MM.1S (cell line): Measurements from ENCODE around the gene GPX8.

ENCODE experiments used
- DNase-seq: peaks from one replicate; pipeline ENCODE4 v3.0.0-alpha.2; 2015
- H2AFZ ChIP-seq: fragments of 300-600 bp; sonication (generic); 2 replicates; pipeline ENCODE4 v1.6.0; 2016; ENCODE audit warnings: antibody characterized with exemption, low read length
- H3F3A ChIP-seq: fragments of 300-600 bp; sonication (generic); 2 replicates; pipeline ENCODE4 v1.6.1; 2016; ENCODE audit warnings: mild to moderate bottlenecking, antibody characterized with exemption, low read length, moderate library complexity, mixed read lengths; ENCODE audit not compliant: insufficient read depth
- H3K27ac ChIP-seq: fragments of 300-600 bp; sonication (generic); 2 replicates; pipeline ENCODE4 v1.5.1; 2016; ENCODE audit warnings: mild to moderate bottlenecking, low read length
- H3K27me3 ChIP-seq: fragments of 300-600 bp; sonication (generic); replicated peaks from 2 replicates; pipeline ENCODE4 v1.6.0; 2016; ENCODE audit warnings: low read length; ENCODE audit not compliant: insufficient read depth
- H3K36me3 ChIP-seq: fragments of 300-600 bp; sonication (generic); replicated peaks from 2 replicates; pipeline ENCODE4 v1.6.1; 2016; ENCODE audit warnings: mild to moderate bottlenecking, low read length, mixed read lengths; ENCODE audit not compliant: insufficient read depth
- H3K4me1 ChIP-seq: fragments of 300-600 bp; sonication (generic); 2 replicates; pipeline ENCODE4 v1.6.1; 2016; ENCODE audit warnings: low read length, mixed read lengths
- H3K4me2 ChIP-seq: fragments of 300-600 bp; sonication (generic); 2 replicates; pipeline ENCODE4 v1.6.0; 2016; ENCODE audit warnings: low read depth, low read length
- H3K4me3 ChIP-seq: fragments of 300-600 bp; sonication (generic); 2 replicates; pipeline ENCODE4 v1.5.1; 2016; ENCODE audit warnings: low read length, mixed read lengths
- H3K79me2 ChIP-seq: fragments of 300-600 bp; sonication (generic); 2 replicates; pipeline ENCODE4 v1.6.1; 2016; ENCODE audit warnings: mixed run types, low read length, mixed read lengths
- H3K9ac ChIP-seq: fragments of 300-600 bp; sonication (generic); 2 replicates; pipeline ENCODE4 v1.6.1; 2016; ENCODE audit warnings: low read length, mixed read lengths
- H3K9me2 ChIP-seq: fragments of 300-600 bp; sonication (generic); replicated peaks from 2 replicates; pipeline ENCODE4 v1.6.1; 2016; ENCODE audit warnings: mild to moderate bottlenecking, low read length, mixed read lengths; ENCODE audit not compliant: insufficient read depth
- H3K9me3 ChIP-seq: fragments of 300-600 bp; sonication (generic); replicated peaks from 2 replicates; pipeline ENCODE4 v1.6.1; 2016; ENCODE audit warnings: mild to moderate bottlenecking, low read length, mixed read lengths; ENCODE audit not compliant: insufficient read depth
- H4K20me1 ChIP-seq: fragments of 300-600 bp; sonication (generic); 2 replicates; pipeline ENCODE4 v1.6.1; 2016; ENCODE audit warnings: mild to moderate bottlenecking, low read length, moderate library complexity, mixed read lengths; ENCODE audit not compliant: insufficient read depth
- EZH2 ChIP-seq: fragments of 300-600 bp; sonication (generic); optimal IDR thresholded peaks from 2 replicates; pipeline ENCODE3; 2017; ENCODE audit warnings: low read depth, mild to moderate bottlenecking, antibody characterized with exemption, low read length, mixed read lengths
- EZH2phosphoT487 ChIP-seq: fragments of 300-600 bp; sonication (generic); IDR thresholded peaks from 2 replicates; pipeline ENCODE4 v1.6.1; 2018; ENCODE audit warnings: antibody characterized with exemption, low read length
- TF ChIP-seq, protein P1 (sequence below): fragments of 300-600 bp; sonication (generic); IDR thresholded peaks from 2 replicates; pipeline ENCODE4 v1.5.1; 2016; ENCODE audit warnings: antibody characterized with exemption, low read length, mixed read lengths

Gene GPX8

DNA sequence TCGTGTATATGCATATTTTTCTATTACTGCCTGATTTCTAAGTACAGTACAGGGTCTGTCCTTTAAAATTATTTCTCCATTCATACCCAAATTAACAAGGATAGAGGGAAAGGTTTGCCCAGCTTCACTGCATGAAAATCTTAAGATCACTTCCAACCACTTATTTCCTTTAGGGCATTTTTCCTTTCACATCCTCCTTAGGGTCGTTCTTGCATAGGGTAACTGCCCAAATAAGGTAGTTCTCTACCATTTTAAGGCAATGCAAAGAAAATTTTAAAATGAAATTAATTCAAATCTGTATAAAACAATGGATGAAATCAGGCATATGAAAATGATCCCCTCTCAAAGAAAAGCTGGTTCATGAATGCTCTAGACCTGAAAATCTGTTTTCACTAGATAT is 17.1 kb downstream of the GPX8 start:
- no peaks in the 10 kb centered on the region for H3K79me2 ChIP-seq
- DNase-seq, result no peak
- H3F3A ChIP-seq, result peaks cover 15% of the 10 kb centered on the region; the same call in 1 of the 2 replicates
- no peaks in the 10 kb centered on the region for H3K9me3 ChIP-seq
- no peak overlapping the region for H3K9ac ChIP-seq
- H3K4me1 ChIP-seq, result peaks cover 16% of the 10 kb centered on the region
- H3K27ac ChIP-seq, result no peak overlapping the region
- TF ChIP-seq, protein P1, sequence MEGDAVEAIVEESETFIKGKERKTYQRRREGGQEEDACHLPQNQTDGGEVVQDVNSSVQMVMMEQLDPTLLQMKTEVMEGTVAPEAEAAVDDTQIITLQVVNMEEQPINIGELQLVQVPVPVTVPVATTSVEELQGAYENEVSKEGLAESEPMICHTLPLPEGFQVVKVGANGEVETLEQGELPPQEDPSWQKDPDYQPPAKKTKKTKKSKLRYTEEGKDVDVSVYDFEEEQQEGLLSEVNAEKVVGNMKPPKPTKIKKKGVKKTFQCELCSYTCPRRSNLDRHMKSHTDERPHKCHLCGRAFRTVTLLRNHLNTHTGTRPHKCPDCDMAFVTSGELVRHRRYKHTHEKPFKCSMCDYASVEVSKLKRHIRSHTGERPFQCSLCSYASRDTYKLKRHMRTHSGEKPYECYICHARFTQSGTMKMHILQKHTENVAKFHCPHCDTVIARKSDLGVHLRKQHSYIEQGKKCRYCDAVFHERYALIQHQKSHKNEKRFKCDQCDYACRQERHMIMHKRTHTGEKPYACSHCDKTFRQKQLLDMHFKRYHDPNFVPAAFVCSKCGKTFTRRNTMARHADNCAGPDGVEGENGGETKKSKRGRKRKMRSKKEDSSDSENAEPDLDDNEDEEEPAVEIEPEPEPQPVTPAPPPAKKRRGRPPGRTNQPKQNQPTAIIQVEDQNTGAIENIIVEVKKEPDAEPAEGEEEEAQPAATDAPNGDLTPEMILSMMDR, result no peak
- no peak for TF ChIP-seq EZH2
- TF ChIP-seq EZH2phosphoT487, result no peak
- H2AFZ ChIP-seq, result peak overlapping the region; percentile 69; the same call in 1 of the 2 replicates
- H3K4me3 ChIP-seq, result peak overlapping the region; percentile 62; the same call in 1 of the 2 replicates
- H3K9me2 ChIP-seq, result no peaks in the 10 kb centered on the region
- H3K4me2 ChIP-seq, result peak overlapping the region; percentile 78
- no peaks in the 10 kb centered on the region for H3K36me3 ChIP-seq
- H4K20me1 ChIP-seq, result no peaks in the 10 kb centered on the region
- H3K27me3 ChIP-seq, result peaks cover 11% of the 10 kb centered on the region

DNA sequence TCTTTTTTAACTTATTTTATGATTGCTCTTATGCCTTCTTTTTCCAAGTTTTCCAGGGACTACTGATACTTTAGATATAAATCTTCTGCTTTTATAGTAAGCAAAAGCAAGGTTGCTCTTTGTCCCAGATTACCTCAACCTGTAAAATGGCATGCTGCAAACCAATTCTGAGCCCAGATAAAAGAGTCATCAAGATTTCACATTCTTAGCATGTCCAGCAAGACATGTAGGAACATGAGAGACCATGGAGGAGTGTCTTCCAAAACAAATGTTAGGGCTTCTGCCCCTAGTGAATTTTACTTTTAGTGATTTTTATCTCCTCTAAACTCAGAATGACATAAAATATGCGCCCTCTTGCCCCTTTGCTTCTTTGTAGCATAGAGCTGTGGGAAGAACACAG is 20.0 kb downstream of the GPX8 start:
- Histone ChIP-seq H3K27me3 (peaks cover 9% of the 10 kb centered on the region), H3K9me3 (no peaks in the 10 kb centered on the region), H4K20me1 (no peaks in the 10 kb centered on the region), H3K9ac (no peak overlapping the region), H3K4me1 (peaks cover 5% of the 10 kb centered on the region; the same call in 1 of the 2 replicates), H3K79me2 (no peaks in the 10 kb centered on the region), H3F3A (0 out of 2 replicates have a peak, but pooled peaks cover 8% of the 10 kb centered on the region), H3K9me2 (no peaks in the 10 kb centered on the region), H3K36me3 (no peaks in the 10 kb centered on the region), H2AFZ (no peak overlapping the region), H3K4me3 (no peak overlapping the region), H3K27ac (no peak overlapping the region), H3K4me2 (no peak overlapping the region)
- DNase-seq, result no peak
- TF ChIP-seq EZH2phosphoT487, result no peak
- TF ChIP-seq, protein P1, result no peak
- no peak for TF ChIP-seq EZH2

DNA sequence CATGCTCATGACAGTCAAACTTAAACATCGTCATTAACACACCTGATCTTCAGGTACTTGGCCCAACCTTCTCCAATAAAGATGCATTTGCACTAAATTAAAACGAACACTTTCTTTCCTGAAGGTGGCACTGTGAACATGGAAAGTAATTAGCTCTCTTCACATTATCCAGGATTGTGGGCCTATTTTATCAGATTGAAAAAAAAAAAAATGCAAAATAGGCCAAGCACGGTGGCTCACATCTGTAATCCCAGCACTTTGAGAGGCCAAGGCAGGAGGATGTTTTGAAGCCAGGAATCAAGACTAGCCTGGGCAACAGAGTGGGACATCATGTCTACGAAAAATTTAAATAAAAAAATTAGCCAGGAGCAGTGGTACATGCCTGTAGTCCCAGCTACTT is 27.4 kb downstream of the GPX8 start:
- Histone ChIP-seq H3K27me3 (no peaks in the 10 kb centered on the region), H4K20me1 (no peaks in the 10 kb centered on the region), H3F3A (no peaks in the 10 kb centered on the region), H3K9me2 (no peaks in the 10 kb centered on the region), H3K36me3 (no peaks in the 10 kb centered on the region), H3K27ac (no peak overlapping the region), H3K79me2 (no peaks in the 10 kb centered on the region), H3K9me3 (no peaks in the 10 kb centered on the region), H2AFZ (no peak overlapping the region), H3K4me1 (no peaks in the 10 kb centered on the region), H3K4me2 (no peak overlapping the region), H3K9ac (no peak overlapping the region), H3K4me3 (no peak overlapping the region)
- DNase-seq, result peak; percentile 32
- TF ChIP-seq, protein P1, result peak; percentile 35
- TF ChIP-seq EZH2 (no peak), EZH2phosphoT487 (no peak)
